Rectal smooth muscle tissue (tissue), 1 donor: Measurements from ENCODE around the gene MTHFD2L.
"Not testable (repeated sequence)": the region's sequence is repeated elsewhere in the genome, so short reads cannot be mapped to it uniquely, and the experiment has no call there.

Experiments
- H3K27ac ChIP-seq: one replicate; pipeline ENCODE4 v1.7.0; 2013; ENCODE audit warnings: low read depth, low read length, inconsistent platforms
- H3K27me3 ChIP-seq: one replicate; pipeline ENCODE4 v1.7.0; 2013; ENCODE audit warnings: low read length; ENCODE audit not compliant: control insufficient read depth, insufficient read depth
- H3K36me3 ChIP-seq: one replicate; pipeline ENCODE4 v1.7.0; 2013; ENCODE audit warnings: low read length; ENCODE audit not compliant: control insufficient read depth, insufficient read depth
- H3K4me1 ChIP-seq: one replicate; pipeline ENCODE4 v1.7.0; 2013; ENCODE audit warnings: low read length; ENCODE audit not compliant: control insufficient read depth, insufficient read depth
- H3K4me3 ChIP-seq: one replicate; pipeline ENCODE4 v1.7.0; 2013; ENCODE audit warnings: low read length
- H3K9ac ChIP-seq: one replicate; pipeline ENCODE4 v1.7.0; 2013; ENCODE audit warnings: low read length

The MTHFD2L gene

GRCh38 chr4:74205559-74205958 lies 47.6 kb downstream of the MTHFD2L start:
- Histone ChIP-seq H3K27ac (no peak overlapping the region), H3K4me1 (no peaks in the 10 kb centered on the region), H3K36me3 (no peaks in the 10 kb centered on the region), H3K4me3 (no peak overlapping the region), H3K9ac (no peak overlapping the region), H3K27me3 (no peaks in the 10 kb centered on the region)

GRCh38 chr4:74206088-74206825 lies 48.3 kb downstream of the MTHFD2L start:
- Histone ChIP-seq H3K4me1 (no peaks in the 10 kb centered on the region), H3K9ac (no peak overlapping the region), H3K4me3 (peak overlapping the region; percentile 1), H3K36me3 (no peaks in the 10 kb centered on the region), H3K27me3 (no peaks in the 10 kb centered on the region), H3K27ac (no peak overlapping the region)

- H3K27me3 ChIP-seq, H3K9ac ChIP-seq, H3K27ac ChIP-seq, H3K4me1 ChIP-seq, H3K4me3 ChIP-seq, H3K36me3 ChIP-seq: not testable (repeated sequence)
These were observed 56.7 kb downstream of the MTHFD2L start for GRCh38 chr4:74214457-74215159.

GRCh38 chr4:74215236-74215635 lies 57.3 kb downstream of the MTHFD2L start:
- H3K27me3 ChIP-seq, H3K36me3 ChIP-seq, H3K9ac ChIP-seq, H3K4me3 ChIP-seq, H3K4me1 ChIP-seq, H3K27ac ChIP-seq: not testable (repeated sequence)

GRCh38 chr4:74217365-74217764 lies 59.4 kb downstream of the MTHFD2L start:
- H3K27me3 ChIP-seq: no peaks in the 10 kb centered on the region
- H3K9ac ChIP-seq: no peak overlapping the region
- no peak overlapping the region for H3K4me3 ChIP-seq
- no peaks in the 10 kb centered on the region for H3K36me3 ChIP-seq
- no peaks in the 10 kb centered on the region for H3K4me1 ChIP-seq
- H3K27ac ChIP-seq: no peak overlapping the region

- Histone ChIP-seq H3K27me3 (no peaks in the 10 kb centered on the region), H3K4me1 (no peaks in the 10 kb centered on the region), H3K27ac (no peak overlapping the region), H3K4me3 (no peak overlapping the region), H3K36me3 (no peaks in the 10 kb centered on the region), H3K9ac (no peak overlapping the region)
These were observed 60.3 kb downstream of the MTHFD2L start for GRCh38 chr4:74218201-74218600.

GRCh38 chr4:74219240-74219639 lies 61.3 kb downstream of the MTHFD2L start:
- Histone ChIP-seq H3K4me1 (no peaks in the 10 kb centered on the region), H3K4me3 (no peak overlapping the region), H3K27me3 (no peaks in the 10 kb centered on the region), H3K36me3 (no peaks in the 10 kb centered on the region), H3K9ac (no peak overlapping the region), H3K27ac (no peak overlapping the region)

GRCh38 chr4:74223098-74223497 lies 65.2 kb downstream of the MTHFD2L start:
- Histone ChIP-seq H3K4me3 (no peak overlapping the region), H3K27me3 (no peaks in the 10 kb centered on the region), H3K9ac (no peak overlapping the region), H3K4me1 (no peaks in the 10 kb centered on the region), H3K36me3 (no peaks in the 10 kb centered on the region), H3K27ac (no peak overlapping the region)

- Histone ChIP-seq H3K4me3 (no peak overlapping the region), H3K27ac (no peak overlapping the region), H3K9ac (no peak overlapping the region), H3K4me1 (no peaks in the 10 kb centered on the region), H3K27me3 (no peaks in the 10 kb centered on the region), H3K36me3 (no peaks in the 10 kb centered on the region)
These were observed 65.9 kb downstream of the MTHFD2L start for GRCh38 chr4:74223801-74224200.

- Histone ChIP-seq H3K36me3 (no peaks in the 10 kb centered on the region), H3K4me3 (no peak overlapping the region), H3K27ac (no peak overlapping the region), H3K27me3 (no peaks in the 10 kb centered on the region), H3K9ac (no peak overlapping the region), H3K4me1 (no peaks in the 10 kb centered on the region)
These were observed 71.0 kb downstream of the MTHFD2L start for GRCh38 chr4:74228691-74229640.

GRCh38 chr4:74230902-74231499 lies 73.1 kb downstream of the MTHFD2L start:
- Histone ChIP-seq H3K27me3 (no peaks in the 10 kb centered on the region), H3K9ac (no peak overlapping the region), H3K4me3 (no peak overlapping the region), H3K4me1 (no peaks in the 10 kb centered on the region), H3K36me3 (no peaks in the 10 kb centered on the region), H3K27ac (no peak overlapping the region)

GRCh38 chr4:74235135-74235534 lies 77.2 kb downstream of the MTHFD2L start:
- H3K9ac ChIP-seq: no peak overlapping the region
- no peaks in the 10 kb centered on the region for H3K36me3 ChIP-seq
- H3K4me1 ChIP-seq: no peaks in the 10 kb centered on the region
- no peak overlapping the region for H3K4me3 ChIP-seq
- H3K27me3 ChIP-seq: no peaks in the 10 kb centered on the region
- H3K27ac ChIP-seq: no peak overlapping the region
